ENCODE results near the gene BCL7C.
A peak's percentile ranks its signal among the peaks of the same experiment; 100 is the strongest.
"Not testable (repeated sequence)": the region's sequence is repeated elsewhere in the genome, so short reads cannot be mapped to it uniquely, and the experiment has no call there.

BCL7C gene

DNA sequence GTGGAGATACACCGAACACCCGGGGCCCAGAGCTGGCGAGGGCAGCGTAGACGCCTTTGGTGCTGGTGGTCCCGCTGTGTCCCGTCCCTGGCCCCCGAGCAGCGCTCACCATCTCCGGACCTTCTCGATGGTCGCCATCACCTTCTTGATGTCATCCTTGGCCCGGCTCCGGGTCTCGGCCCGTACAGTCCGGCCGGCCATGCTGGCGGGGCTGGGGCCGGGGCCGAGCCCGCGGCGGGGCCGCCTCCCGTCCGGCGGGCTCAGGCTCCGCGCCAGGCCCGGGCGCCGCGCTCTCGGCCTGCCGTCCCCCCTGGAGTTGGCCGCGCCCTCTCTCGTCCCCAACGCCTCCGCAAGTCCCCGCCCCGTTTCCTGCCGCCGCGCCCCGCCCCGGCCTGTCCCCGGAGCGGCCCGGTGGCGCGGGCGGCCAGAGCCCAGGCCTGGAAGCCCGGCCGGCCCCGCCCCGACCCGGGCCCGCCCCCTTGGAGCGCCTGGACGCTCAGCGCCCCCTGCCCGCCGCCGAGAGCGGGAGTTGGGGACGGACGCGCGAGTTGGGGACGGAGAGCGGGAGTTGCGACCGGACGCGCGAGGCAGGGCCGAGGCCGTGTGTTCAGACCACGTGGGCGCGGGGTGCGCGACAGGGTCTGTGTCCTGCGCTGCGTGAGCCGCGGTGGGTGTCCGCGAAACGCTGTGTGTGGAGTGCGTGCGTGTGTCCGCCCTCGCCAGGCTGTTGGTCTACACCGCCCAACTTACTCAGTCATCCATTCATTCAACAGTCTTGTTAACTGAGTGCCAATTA, at the start of gene BCL7C:
Gene BCL7C, minus strand, starts transcription at position 334 of the 796 bp plus-strand sequence. Its CDS starts 133 bp downstream, at position 201.
- FAIRE-seq = no peak
- peak; percentile 65 for DNase-seq (ENCODE audit: low spot score)

DNA sequence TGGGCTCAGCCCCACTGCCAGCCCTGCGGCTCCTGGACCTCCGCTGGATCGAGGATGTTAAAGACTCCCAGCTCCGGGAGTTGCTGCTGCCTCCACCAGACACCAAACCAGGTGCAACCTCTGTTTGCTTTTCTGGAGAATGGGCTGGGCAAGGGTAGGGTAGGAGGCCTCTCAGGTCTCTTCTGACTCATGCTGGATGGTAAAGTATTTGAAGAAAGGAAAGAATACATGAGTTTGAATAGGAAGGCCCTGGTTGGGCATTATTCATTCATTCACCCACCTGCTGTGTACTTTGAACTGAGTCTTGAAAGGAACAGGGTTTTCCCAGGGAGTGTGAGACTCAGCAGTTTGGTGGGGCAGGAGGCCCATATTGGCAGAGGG, 48.5 kb upstream of the BCL7C start:
- FAIRE-seq (no peak), DNase-seq (ENCODE audit: low spot score) (no peak)

DNA sequence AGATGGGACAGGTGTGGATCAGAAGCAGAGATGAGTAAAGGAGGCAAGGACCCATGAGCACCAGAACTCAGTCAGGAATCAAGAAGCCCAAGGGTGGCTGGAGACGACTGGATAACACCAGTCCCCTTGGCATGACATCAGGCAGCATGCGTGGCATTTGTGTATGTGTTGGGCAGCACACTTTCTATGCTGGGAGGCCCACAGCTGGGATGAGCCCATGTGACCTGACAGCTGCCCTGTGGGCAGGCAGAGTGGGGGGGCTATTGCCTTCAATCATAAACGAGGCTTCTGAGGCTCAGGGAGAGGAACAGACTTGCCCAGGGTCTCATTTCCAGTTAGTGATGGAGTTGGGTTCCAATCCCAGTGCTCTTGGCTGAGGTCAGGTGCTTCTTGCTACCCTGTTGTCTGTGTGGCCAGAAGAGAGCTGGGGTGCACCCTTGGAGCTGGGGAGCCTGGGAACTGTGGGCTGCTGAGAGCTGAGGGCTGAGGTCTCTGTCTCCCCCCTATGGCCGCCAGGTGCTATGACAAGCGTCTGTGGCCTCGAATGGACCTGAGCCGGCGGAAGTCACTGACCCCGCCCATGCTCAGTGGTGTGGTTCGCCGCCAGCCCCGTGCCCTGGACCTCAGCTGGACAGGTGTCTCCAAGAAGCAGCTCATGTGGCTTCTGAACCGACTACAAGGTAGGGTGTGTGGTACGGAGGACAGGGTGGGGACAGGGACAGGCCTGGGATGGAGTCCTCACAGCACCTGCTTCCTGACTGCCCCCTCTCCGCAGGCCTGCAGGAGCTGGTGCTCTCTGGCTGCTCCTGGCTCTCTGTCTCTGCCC, 47.9 kb upstream of the BCL7C start:
- DNase-seq (ENCODE audit: low spot score) = peak; percentile 55
- no peak for FAIRE-seq

DNA sequence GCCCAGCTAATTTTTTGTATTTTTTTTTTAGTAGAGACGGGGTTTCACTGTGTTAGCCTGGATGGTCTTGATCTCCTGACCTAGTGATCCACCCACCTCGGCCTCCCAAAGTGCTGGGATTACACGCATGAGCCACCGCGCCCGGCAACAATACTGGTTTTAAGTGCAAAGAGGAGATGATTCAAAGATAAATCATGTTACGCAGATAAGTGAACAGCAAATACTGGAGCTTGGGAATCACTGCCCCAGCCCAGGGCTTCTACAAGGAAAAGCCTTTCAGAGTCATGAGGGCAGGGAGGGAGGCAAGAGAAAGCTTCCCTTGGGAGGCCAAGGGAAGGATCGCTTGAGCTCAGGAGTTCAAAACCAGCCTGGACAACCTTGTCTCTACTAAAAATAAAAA, 45.7 kb upstream of the BCL7C start:
- not testable (repeated sequence) for FAIRE-seq
- peak; percentile 54 for DNase-seq (ENCODE audit: low spot score)

DNA sequence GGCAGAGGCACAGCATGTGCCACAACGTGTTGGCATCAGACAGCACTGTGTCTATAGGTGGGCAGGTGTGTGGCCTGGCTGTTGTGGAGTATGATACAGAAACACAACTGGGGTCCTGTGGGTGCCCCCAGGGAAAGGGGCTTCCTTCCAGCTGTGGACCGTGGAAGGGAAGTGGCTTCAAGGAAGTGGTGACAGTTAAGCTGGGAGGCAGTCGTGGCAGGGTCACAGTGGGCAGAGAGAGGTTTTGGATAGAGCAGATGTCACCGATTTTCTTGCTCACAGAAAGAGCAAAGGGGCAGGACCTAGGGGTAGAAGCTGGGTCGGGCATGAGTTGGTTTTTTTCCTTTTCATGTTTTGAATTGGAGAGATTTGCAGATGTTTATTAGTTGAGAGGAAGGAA, 43.8 kb upstream of the BCL7C start:
- DNase-seq (ENCODE audit: low spot score) = no peak
- FAIRE-seq = no peak

DNA sequence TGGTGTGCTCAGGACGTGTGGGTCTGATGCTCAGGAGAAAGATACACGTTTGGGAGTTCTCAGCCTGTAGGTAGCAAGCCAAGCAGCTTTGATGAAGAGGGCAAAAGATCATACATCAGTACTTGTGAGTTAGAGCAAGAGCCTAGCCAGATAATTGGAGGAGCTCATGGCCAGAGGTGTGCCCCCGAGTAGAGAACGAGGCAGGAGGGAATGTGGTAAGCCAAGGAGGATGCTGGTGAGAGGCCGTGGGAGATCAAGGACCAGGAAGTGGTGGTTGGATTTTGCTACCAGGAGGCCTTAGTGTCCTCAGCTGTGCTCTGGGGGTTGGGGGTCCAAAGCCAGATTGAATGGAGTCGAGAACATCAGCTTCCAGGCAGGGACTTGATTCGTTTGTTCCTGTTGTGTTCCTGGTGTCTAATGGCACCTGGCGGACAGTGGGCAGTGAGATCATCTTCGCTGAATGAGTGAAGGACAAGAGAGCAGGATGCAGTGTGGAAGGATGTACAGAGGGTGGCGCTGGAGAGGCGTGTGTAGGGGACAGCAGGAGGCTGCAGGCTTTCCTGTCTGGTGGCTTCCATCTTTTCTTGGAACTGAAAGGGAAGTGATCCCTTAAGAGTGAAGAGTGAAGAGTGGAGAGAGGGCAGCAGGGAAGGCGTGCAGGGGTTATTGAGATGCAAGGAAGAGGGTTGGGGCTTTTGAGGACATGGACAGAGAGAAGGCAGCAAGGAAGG, 41.1 kb upstream of the BCL7C start:
- peak; percentile 12 for DNase-seq (ENCODE audit: low spot score)
- FAIRE-seq = no peak

DNA sequence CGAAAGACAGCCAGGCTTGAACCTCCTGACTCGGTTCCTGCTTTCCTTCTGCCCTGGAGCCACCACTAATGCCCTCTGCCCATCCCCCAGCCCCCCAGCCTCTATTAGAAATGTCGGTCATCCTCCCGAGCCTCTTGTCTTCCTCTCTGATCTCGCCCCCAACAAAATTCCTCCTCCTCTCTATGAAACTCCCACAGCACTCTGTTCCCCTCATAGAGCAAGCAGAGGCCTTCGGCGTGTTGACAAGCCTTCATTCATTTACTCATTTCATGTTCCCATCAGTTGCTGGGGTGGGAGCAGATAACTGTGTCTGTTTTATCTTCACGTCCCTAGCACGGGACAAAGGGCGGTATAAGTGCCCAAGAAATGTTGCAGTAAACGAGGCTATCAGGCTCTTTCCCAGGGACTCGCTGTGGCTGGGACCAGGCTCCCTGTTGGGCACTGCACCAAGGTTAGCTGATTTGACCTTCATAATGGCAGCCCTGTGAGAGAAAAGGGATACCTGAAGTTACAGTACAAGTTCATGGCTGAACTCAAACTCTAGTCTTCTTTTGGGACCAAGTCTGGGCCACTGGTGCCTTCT, 37.3 kb upstream of the BCL7C start:
- DNase-seq (ENCODE audit: low spot score) (no peak), FAIRE-seq (no peak)

DNA sequence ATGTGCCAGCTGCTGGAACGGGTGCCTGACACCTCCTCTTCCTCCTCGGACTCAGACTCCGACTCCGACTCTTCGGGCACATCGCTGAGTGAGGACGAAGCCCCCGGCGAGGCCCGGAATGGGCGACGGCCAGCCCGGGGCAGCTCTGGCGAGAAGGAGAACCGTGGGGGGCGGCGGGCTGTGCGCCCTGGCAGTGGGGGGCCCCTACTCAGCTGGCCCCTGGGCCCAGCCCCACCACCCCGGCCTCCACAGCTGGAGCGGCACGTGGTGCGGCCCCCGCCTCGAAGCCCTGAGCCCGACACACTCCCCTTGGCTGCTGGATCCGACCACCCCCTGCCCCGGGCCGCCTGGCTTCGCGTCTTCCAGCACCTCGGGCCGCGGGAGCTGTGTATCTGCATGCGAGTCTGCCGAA, 36.3 kb upstream of the BCL7C start:
- no peak for DNase-seq (ENCODE audit: low spot score)
- no peak for FAIRE-seq

DNA sequence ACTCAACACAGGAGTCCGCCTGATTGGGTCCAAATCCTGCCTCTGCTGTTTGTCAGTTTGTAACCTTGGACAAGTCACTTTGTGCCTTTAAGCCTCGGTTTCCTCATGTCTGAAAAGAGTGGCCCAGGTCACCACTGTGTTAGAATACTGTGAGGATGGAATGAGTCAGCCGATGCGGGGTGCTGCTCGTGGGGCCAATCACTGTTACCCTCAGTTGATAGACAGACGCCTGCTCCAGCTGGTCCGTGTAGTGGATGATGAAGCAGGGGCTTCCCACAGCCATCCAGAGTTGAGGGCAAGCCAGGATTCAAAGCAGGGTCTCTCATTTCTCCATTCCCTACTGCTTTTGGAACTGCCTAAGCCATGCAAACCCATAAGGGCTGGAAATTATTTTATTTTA, 35.3 kb upstream of the BCL7C start:
- no peak for DNase-seq (ENCODE audit: low spot score)
- FAIRE-seq = no peak

DNA sequence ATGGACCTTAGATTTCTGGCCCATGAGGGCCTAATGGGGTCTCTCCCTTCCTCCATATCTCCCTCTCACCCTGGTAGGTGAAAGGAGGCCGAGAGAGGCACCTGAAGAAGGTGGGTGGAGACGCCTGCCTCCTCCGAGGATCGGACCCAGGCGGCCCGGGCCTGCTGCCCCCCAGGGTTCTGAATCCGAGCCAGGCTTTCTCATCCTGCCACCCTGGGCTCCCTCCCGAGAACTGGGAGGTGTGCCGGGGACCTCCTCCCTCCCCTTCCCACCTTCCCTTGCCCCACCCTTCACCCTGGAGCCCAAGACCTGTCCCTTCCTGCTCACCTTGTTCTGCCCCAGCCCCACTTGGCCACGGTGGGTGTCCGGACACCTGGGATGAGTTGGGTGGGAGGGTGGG, 34.5 kb upstream of the BCL7C start:
- DNase-seq (ENCODE audit: low spot score) = no peak
- no peak for FAIRE-seq

DNA sequence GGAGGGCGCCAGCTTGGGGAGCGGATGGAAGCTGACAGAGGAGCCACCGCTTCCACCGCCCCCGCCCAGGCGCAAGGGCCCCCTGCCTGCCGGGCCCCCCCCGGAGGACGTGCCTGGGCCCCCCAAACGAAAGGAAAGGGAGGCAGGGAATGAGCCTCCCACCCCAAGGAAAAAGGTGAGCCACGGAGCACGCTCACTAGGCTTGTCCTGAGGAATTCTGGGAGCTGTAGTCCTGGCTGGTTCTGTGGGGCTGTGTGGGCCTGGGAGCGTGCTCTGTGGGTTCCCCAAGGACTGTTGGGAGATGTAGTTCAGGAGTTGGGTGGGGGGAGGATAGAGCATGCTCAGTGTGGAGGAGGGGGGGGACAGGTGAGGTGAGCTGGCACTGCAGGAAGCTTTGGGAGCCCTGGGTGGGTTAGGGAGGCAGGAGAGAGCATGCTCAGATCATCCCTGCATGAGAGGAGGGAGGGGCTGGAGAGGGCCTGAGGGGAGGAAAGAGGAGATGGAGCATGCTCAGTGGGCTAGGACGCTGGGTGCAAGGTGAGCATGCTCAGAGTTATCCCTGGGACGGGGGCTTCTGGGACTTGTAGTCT, 34.0 kb upstream of the BCL7C start:
- DNase-seq (ENCODE audit: low spot score) (peak; percentile 37), FAIRE-seq (no peak)

DNA sequence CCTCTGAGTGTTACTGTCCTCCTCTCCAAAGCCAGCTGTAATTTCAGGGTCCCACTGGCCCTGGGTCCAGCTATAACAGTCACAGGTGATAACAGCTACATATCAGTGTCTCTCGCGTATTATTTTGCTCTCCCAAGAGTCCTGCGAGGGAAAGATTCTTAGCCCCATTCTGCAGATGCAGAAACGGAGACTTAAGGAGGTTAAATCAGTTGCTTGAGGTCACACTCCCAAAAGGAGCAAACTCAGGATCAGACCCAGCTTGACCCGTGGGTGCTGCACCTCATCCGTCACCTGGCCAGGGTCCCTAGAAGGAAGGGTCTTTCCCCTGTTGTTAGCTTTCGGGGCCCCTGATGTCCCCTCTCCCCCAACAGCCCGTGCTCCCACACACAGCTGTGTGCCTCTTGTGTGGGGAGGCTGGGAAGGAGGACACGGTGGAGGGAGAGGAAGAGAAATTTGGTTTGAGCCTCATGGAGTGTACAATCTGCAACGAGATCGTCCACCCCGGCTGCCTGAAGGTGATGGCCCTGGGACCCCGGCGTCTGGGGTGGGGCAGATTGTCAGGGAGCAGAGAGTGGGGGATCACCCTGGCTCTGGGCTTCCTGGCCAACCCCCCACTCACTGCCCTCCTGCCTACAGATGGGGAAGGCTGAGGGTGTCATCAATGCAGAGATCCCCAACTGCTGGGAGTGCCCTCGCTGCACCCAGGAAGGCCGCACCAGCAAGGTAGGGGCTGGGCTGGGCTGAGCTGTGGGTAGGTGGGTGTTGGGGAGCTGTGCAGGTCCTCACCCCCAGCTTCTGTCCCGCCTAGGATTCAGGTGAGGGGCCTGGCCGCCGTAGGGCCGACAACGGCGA, 33.3 kb upstream of the BCL7C start:
- FAIRE-seq = no peak
- DNase-seq (ENCODE audit: low spot score) = no peak

DNA sequence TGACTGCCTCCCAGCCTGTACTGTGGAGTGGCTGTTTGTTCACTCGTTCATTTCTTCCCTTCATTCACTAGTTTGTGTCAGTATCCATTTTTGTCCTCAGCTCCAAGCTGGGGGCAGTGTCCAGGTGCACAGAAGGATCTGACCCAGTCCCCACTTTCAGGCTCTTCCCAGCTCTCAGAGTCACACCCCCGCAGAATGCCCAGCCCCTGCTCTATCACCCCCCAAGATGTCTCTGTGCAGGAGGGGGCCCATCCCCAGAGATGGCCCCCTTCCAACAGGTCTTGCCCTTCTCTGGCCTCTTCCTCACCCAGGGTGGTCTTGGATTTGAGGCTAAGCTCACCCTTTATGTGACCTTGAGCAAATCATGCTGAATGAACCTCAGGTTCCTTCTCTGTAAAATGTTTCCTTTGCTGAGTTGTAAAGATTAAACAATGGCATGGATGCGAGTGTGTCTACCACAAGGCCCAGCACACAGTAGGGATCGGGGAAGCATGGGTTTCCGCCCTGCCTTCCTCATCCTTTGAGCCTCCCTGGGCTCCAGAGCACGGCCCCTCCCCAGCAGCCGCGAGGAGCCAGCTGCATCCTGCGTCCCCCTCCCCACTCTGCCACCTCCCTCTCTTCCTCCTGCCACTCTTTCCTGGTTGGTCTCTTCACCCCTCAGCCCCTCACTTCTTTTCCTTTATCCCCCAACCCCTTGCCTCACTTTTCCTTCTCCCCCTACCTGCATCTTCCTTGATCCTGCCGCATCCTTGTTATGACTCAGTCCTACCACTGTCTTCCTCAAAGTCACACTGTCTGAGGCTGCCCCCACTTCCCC, 32.3 kb upstream of the BCL7C start:
- FAIRE-seq (no peak), DNase-seq (ENCODE audit: low spot score) (no peak)

DNA sequence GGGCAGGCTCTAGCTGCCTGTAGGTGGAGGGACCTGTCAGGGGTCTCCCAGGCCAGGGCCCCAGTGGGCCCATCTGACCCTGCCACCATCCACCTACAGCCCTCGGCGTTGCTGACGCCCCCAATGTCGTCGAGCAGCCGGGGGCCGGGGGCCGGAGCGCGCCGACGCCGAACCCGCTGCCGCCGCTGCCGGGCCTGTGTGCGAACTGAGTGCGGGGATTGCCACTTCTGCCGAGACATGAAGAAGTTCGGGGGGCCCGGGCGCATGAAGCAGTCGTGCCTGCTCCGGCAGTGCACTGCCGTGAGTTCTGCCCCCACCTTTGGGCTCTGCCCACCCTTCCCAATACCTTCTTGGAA, 31.7 kb upstream of the BCL7C start:
- no peak for DNase-seq (ENCODE audit: low spot score)
- FAIRE-seq = no peak

DNA sequence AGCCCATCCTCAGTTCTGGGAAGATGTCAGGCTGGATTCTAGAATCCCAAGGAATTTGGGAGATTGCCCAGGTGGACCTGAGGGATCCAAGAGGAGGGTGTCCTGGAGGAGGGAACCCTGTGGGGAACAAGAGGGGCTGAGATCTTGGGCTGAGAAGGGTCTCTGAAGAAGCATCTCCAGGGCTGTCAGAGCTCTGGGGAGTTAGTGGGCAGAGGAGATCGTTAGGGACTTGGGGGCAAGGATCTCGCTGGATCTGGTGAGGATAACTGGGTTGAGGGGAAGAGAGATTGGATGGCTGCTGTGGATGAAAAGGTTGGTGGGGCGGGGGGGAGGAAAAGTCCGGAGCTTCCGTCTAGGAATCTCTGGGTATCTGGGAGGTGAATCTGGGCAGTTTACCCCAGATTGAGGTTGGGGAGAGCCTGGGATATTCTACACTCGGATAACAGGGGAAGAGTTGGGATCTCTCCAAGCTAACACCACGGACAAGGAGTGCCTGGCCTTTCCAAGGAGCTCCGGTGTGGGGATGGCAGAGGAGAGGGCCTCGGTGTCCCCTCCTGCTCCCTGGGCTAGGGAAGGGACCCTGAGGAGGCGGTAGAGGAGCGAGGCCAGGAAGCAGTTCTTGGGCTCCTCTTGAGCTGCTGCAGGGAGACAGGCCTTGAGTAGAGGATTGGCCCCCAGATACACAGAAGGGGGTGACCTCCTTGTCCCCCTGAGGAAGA, 31.2 kb upstream of the BCL7C start:
- DNase-seq (ENCODE audit: low spot score) (no peak), FAIRE-seq (no peak)

DNA sequence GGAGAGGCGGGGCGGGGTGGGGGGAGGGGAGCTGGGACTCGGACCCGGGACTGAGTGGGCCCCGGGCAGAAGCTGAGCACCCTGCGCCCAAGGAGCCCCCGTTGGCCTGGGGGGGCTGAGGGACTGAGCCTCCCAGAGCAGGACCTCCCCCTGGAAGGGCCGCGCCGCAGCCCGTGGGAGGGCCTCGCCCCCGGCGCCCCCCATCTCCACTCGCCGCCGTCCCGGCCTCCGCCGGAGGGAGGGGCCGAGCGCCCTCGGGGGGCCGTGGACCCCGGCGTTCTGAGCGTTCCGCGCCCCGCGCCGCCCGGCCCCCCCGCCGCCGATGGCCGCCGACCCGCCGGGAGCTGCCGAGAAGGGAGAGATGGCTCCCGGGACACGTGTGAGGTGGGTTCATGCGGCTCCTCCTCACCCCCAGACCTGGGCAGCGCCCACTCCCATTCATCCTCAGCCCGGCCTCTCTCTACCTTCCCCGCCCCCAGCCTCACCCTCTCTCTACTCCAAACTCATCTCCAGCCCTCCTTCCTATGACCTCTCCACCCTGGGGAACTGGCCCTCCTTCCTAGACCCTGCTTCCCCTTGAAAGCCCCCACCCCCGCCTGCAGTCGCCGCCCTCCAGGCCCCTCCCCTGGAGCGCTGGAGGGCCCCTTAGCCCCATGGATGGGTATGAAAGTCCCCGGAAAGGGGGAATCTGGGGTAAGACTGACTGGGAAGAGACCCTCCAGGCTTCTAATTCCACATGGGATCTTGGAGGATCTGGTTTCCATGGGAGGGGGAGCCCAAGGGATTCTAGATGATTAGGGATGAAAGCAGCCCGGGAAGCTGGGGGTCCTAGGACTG, 30.4 kb upstream of the BCL7C start:
- DNase-seq (ENCODE audit: low spot score) = no peak

DNA sequence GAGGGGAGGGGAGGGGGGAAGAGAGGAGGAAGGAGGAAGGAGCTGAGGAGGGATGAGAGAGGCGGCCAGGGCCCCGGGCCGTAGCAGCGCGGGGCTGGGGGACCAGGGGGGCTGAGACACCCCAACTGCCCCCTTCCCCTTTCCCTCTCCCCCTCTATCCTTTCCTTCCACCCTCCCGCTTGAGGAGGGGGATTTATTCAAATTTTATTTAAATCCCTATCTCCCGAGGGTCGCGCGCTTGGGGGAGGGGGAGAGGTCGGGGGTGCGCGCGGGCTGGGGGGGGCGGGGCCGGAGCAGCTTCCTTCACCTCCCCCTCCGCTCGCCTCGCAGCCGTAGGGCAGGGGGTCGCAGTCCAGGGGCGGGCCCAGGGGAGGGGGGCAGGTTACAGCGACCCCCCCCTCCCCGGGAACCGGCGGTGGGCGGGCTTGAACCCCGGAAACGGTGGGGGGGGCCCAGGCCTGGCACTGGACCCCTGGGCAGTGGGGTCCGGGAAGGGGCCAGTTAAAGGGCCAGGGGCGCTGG, 29.7 kb upstream of the BCL7C start, which contains the start of gene FBXL19:
Gene FBXL19, plus strand, starts transcription at position 19 of the 522 bp plus-strand sequence. CDS start 2,183 bp downstream, outside the sequence.
- DNase-seq (ENCODE audit: low spot score) = no peak
- no peak for FAIRE-seq

More for the DNA sequence above, 30.4 kb upstream of the BCL7C start:
- no peak for FAIRE-seq

Measured in RCC 7860 (cell line).